ENCODE measurements around the gene FAU. TPM values are rescaled to one million over a fixed set of nuclear protein-coding genes. Genes with fewer than 3 reads are reported as not detected.

The FAU gene
- total RNA-seq, 1 donor, result 338 TPM

Other genes with a start within 250 kb of the FAU start
- 183 TPM for gene EHD1, start 243.5 kb downstream of the FAU start, total RNA-seq
- 80.2 TPM for gene ATG2A, start 204.9 kb downstream of the FAU start, total RNA-seq
- 5.8 TPM for gene PPP2R5B, start 197.4 kb downstream of the FAU start, total RNA-seq
- gene GPHA2, start 186.2 kb downstream of the FAU start, total RNA-seq, result not detected
- gene MAJIN, start 150.0 kb downstream of the FAU start, total RNA-seq, result not detected
- not detected for gene BATF2, start 125.2 kb downstream of the FAU start, total RNA-seq
- 14.2 TPM for gene ARL2, start 108.0 kb downstream of the FAU start, total RNA-seq
- gene SNX15, start 94.7 kb downstream of the FAU start, total RNA-seq, result 12.9 TPM
- gene SAC3D1, start 80.9 kb downstream of the FAU start, total RNA-seq, result 0.52 TPM
- 6.6 TPM for gene NAALADL1, start 63.6 kb downstream of the FAU start, total RNA-seq
- not detected for gene CDCA5, start 38.1 kb downstream of the FAU start, total RNA-seq
- 17.6 TPM for gene ZFPL1, start 37.9 kb downstream of the FAU start, total RNA-seq
- gene VPS51, start 25.9 kb downstream of the FAU start, total RNA-seq, result 397 TPM
- 9.1 TPM for gene TM7SF2, start 10.3 kb downstream of the FAU start, total RNA-seq
- 5.7 TPM for gene ZNHIT2, start 4.4 kb downstream of the FAU start, total RNA-seq
- gene MRPL49, start 187 bp upstream of the FAU start, total RNA-seq, result 40.7 TPM
- gene SYVN1, start 12.4 kb upstream of the FAU start, total RNA-seq, result 23.6 TPM
- not detected for gene SPDYC, start 48.1 kb upstream of the FAU start, total RNA-seq
- gene CAPN1, start 59.8 kb upstream of the FAU start, total RNA-seq, result 76.2 TPM
- gene POLA2, start 139.8 kb upstream of the FAU start, total RNA-seq, result 12.2 TPM
- not detected for gene CDC42EP2, start 192.7 kb upstream of the FAU start, total RNA-seq
- gene DPF2, start 211.7 kb upstream of the FAU start, total RNA-seq, result 39.6 TPM
- gene TIGD3, start 232.6 kb upstream of the FAU start, total RNA-seq, result 0.42 TPM